HG03439 (cell line): Measurements from ENCODE around the gene SNX11.

ENCODE experiments used
- ATAC-seq: cut with Tn5 transposase; IDR thresholded peaks from one replicate; pipeline ENCODE4 v1.9.1; 2021; ENCODE audit warnings: mild to moderate bottlenecking, moderate library complexity; ENCODE audit not compliant: unreplicated experiment

SNX11 gene

DNA sequence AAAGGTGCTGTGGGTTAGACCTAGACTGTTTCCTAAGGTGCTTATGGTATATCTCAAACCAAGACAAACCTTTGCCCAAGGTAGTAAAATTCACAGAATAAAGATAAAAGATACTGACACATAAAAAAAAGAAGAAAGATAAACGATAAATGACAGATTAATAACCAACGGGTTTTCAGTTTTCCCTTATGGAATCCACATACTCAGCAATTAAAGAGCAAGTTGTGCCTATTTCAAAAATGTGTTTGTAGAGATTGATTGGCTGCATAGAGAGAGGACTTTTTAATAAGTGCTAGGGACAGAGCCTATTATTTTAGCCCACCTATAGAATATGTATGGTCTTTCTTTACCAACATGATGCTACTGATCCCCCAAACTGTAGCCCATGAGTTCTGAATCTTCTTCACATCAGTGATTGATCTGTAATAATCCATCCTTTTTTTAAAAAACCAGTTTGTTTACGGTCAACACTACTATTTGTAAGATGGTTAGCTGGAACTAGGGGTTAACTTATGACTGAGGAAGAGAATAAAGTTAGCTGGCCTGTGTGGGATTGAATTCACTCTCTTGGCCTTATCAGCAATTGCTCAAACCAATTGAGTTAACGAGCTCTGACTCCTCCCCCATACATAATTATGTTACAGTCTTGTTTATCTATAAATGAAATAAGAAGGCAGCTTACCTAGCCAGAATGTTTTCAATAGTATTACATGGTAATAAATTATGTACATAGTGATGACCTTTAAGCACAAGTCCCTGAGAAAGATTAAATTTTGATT is 53.8 kb downstream of the SNX11 start:
- ATAC-seq: no peak

DNA sequence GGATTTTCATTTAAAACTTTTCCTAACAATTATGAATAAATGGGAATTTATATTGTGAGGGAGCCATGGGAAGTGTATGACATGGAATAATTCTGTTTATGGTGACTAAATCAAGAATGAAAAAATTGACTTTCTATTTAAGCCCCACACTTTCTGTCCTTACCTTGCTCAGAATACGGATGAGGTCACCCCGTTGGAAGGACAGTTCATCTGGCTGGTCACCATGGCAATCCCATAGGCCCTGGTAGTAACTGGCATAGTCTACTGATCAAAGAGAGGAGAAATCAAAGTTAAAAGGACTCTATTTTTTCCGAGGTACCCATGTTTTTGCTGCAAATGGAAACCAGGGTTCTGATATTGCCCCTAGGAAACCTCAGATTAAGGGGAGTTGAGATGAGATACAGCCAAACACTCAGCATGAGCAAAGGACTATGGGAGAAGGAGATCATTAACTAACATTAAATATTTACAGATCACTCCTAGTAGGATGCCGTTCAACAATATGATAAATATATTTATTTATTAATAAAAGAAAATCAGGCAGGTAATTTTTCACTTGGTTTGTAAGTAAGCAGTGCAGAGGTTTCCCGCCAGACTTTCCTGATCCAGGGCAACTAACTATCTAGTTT is 54.9 kb downstream of the SNX11 start:
- ATAC-seq: no peak

DNA sequence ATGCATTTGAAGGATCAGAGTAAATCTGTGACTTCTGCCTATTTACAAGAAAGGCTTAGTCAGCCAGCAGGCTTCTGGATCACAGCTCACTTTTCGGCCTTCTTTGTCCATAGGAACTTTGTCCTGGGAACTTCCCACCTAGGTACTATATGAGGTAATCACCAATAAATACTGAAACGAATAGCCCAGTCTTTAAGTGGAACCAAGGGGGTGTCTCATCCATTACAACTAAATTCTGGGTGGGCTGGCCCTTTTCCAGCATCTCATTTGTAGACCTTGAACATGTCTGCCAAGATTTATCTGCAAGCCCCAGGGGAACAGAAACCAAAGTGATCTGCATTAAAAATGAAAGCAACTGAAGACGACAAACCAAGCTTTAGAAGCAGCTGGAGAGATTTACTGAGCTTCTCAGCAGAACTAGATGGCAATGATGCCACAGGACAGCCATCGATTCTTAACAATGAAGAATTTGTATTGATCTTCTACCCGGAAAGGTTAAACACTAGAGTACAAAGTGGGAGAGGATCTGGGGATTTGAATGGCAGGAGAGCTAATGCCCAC is 55.5 kb downstream of the SNX11 start:
- ATAC-seq: no peak

DNA sequence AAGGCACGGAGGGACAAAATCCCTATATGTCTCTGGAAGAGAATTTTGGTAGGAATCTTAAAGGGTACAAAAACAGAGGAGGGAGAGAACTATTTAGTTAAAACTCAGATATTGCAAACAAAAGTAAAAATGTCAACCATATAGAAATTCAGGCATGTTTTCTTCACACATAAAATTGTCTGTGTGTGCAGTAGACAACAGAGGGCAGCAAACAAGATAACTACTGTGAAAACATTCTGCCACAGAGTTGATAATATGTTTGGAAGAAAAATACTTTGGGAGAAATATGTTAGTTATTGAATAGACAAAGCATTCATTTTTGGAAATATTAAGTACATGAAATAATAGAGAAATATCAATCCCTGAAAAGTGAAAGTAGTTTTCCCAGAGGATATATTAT is 56.2 kb downstream of the SNX11 start:
- no peak for ATAC-seq

DNA sequence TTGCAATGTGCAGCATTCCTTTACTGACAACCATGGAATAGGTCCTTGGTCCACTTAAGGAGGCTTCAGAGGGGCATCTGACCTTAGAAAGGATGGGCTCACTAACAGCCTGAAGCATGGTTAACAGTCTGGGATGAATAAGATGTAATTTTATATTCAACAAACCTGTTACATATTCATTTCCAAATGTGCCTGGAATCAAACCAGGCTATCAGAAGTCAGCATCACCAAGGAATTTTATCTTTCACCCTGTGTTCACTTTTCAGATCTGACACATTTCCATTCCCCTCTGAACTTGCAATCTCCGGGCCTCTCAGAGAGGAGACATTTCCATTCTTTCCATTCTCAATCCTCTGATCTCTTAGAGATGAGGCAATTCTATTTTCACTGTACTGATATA is 62.4 kb downstream of the SNX11 start:
- ATAC-seq: no peak
